ENCODE data around the gene GTF3C1.

DNA sequence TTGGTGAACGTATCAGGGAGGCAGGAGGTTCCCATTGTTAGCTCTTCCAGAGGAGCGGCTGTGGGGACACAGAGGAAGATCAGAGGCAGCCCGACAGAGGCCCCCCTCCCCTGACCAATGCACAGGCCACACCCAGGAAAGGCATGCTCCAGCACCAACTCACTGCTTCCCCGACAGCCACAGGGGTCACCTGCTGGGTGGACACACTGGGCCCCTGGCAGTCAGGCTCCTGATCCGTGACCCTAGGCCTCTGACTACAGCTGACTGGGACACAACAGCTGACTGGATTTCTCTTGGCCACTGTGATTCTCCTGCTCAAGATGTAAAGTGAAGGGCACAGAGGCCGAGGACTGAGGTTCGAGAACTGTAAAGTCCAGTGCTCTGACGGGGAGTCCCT, 84.2 kb downstream of the GTF3C1 start:
- no peak for TF ChIP-seq POLR2A (IDR thresholded peaks at IDR 0.05)
- TF ChIP-seq, protein P1, sequence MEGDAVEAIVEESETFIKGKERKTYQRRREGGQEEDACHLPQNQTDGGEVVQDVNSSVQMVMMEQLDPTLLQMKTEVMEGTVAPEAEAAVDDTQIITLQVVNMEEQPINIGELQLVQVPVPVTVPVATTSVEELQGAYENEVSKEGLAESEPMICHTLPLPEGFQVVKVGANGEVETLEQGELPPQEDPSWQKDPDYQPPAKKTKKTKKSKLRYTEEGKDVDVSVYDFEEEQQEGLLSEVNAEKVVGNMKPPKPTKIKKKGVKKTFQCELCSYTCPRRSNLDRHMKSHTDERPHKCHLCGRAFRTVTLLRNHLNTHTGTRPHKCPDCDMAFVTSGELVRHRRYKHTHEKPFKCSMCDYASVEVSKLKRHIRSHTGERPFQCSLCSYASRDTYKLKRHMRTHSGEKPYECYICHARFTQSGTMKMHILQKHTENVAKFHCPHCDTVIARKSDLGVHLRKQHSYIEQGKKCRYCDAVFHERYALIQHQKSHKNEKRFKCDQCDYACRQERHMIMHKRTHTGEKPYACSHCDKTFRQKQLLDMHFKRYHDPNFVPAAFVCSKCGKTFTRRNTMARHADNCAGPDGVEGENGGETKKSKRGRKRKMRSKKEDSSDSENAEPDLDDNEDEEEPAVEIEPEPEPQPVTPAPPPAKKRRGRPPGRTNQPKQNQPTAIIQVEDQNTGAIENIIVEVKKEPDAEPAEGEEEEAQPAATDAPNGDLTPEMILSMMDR (IDR thresholded peaks at IDR 0.05 in 8 of 11, conservative IDR thresholded peaks at IDR 0.05 in 3 of 11) = no peak
